HCT116 (cell line): ENCODE measurements around the gene CYSTM1. TPM values are rescaled to one million over a fixed set of nuclear protein-coding genes. Genes with fewer than 3 reads are reported as not detected.
A peak's percentile ranks its signal among the peaks of the same experiment; 100 is the strongest.

ENCODE experiments used
- ATAC-seq: fragments of 200-7000 bp; cut with Tn5 transposase; 2 replicates; pipeline ENCODE4 v1.9.1; 2020; ENCODE audit warnings: mild to moderate bottlenecking, moderate library complexity
- BruUV-seq: library from RNA; stranded (reverse); fragments of 400-500 nt; replicated peaks from 2 replicates; lab custom pipeline; 2021; lab: Mats Ljungman, UMichigan
- CTCF ChIA-PET: fragments of 300-600 bp; sonication (Branson Sonifier 250); formaldehyde crosslinking; loops from one replicate; lab custom pipeline; 2021; ENCODE audit warnings: antibody characterized with exemption; lab: Charles Lee
- POLR2A ChIA-PET: fragments of 300-600, 350-600 bp; sonication (Branson Sonifier 250); formaldehyde crosslinking; loops from one replicate; lab custom pipeline; 2021; ENCODE audit warnings: antibody characterized with exemption; lab: Charles Lee
- RAD21 ChIA-PET, 2 experiments: fragments of 300-600 bp; sonication (Branson Sonifier 250); formaldehyde crosslinking; loops; one replicate each; lab custom pipeline; 2023; ENCODE audit warnings: low total read pairs in 2 of 2; ENCODE audit not compliant: uncharacterized antibody in 2 of 2, unreplicated experiment in 2 of 2, low non-redundant PET in 1 of 2; lab: Charles Lee
- DNase-seq: peaks from one replicate; pipeline ENCODE4 v3.0.0-alpha.2; 2010; ENCODE audit warnings: low read depth, low spot score
- H2AFZ ChIP-seq: fragments of 200-600 bp; shearing (Covaris generic), sonication (generic); 2 replicates; pipeline ENCODE4 v1.6.1; 2017; ENCODE audit warnings: low read depth, mixed run types, mixed read lengths, antibody characterized with exemption, low read length; ENCODE audit not compliant: poor library complexity, severe bottlenecking
- H3K27ac ChIP-seq: 2 replicates; pipeline ENCODE4 v1.5.1; 2012; ENCODE audit warnings: low read depth, low read length
- H3K27me3 ChIP-seq: fragments of 200-600 bp; sonication (generic); 2 replicates; pipeline ENCODE4 v1.6.1; 2016; ENCODE audit warnings: mixed run types, low read length, mixed read lengths; ENCODE audit not compliant: insufficient read depth
- H3K36me3 ChIP-seq, 2 experiments: fragments of 200-500 bp in 1 of 2; fragments of 200-600 bp in 1 of 2; sonication (Bioruptor generic) in 1 of 2; sonication (generic) in 1 of 2; 2 replicates each; pipeline versions ENCODE4 v1.5.1 to v1.6.1; 2014 to 2016; ENCODE audit warnings: low read length in 2 of 2, inconsistent platforms in 1 of 2, mixed read lengths in 1 of 2, mixed run types in 1 of 2; ENCODE audit not compliant: insufficient read depth in 2 of 2, control insufficient read depth in 1 of 2
- H3K4me1 ChIP-seq, 2 experiments: fragments of 200-600 bp in 1 of 2; sonication (generic) in 1 of 2; 2 replicates each; pipeline versions ENCODE4 v1.5.1 to v1.6.1; 2012 to 2017; ENCODE audit warnings: low read length in 2 of 2, inconsistent platforms in 1 of 2, mild to moderate bottlenecking in 1 of 2, mixed read lengths in 1 of 2, mixed run types in 1 of 2, moderate library complexity in 1 of 2; ENCODE audit not compliant: insufficient read depth in 2 of 2, control insufficient read depth in 1 of 2
- H3K4me2 ChIP-seq: fragments of 200-600 bp; sonication (generic); 2 replicates; pipeline ENCODE4 v1.6.1; 2017; ENCODE audit warnings: mixed run types, low read length, mixed read lengths
- H3K4me3 ChIP-seq, 2 experiments: fragments of 200-600 bp in 1 of 2; sonication (generic) in 1 of 2; replicated peaks in 1 of 2; 2 replicates each; pipeline ENCODE4 v1.5.1; 2011 to 2016; ENCODE audit warnings: low read length in 2 of 2, control low read depth in 1 of 2, low read depth in 1 of 2, mild to moderate bottlenecking in 1 of 2, mixed read lengths in 1 of 2, mixed run types in 1 of 2
- H3K79me2 ChIP-seq: fragments of 200-600 bp; sonication (generic); 2 replicates; pipeline ENCODE4 v1.6.1; 2017; ENCODE audit warnings: mild to moderate bottlenecking, mixed run types, low read length, moderate library complexity, mixed read lengths; ENCODE audit not compliant: insufficient read depth
- H3K9ac ChIP-seq: fragments of 200-600 bp; sonication (generic); 2 replicates; pipeline ENCODE4 v1.6.1; 2016; ENCODE audit warnings: low read length, mixed read lengths
- H3K9me2 ChIP-seq: fragments of 200-600 bp; sonication (generic), shearing (Covaris generic); 2 replicates; pipeline ENCODE4 v1.6.1; 2017; ENCODE audit warnings: mixed run types, mild to moderate bottlenecking, moderate library complexity; ENCODE audit not compliant: insufficient read depth
- H3K9me3 ChIP-seq, 2 experiments: fragments of 200-500 bp in 1 of 2; fragments of 200-600 bp in 1 of 2; sonication (Bioruptor generic) in 1 of 2; sonication (generic) in 1 of 2; 2 replicates each; pipeline ENCODE4 v1.6.1; 2014 to 2017; ENCODE audit warnings: low read length in 2 of 2, mixed read lengths in 2 of 2, inconsistent platforms in 1 of 2, low read depth in 1 of 2, mild to moderate bottlenecking in 1 of 2, mixed run types in 1 of 2, moderate library complexity in 1 of 2; ENCODE audit not compliant: control insufficient read depth in 1 of 2, insufficient read depth in 1 of 2
- H4K20me1 ChIP-seq: fragments of 200-600 bp; sonication (generic), shearing (Covaris generic); 2 replicates; pipeline ENCODE4 v1.6.1; 2017; ENCODE audit warnings: mixed run types, mild to moderate bottlenecking, moderate library complexity; ENCODE audit not compliant: insufficient read depth
- CBX3 ChIP-seq: IDR thresholded peaks from 2 replicates; pipeline ENCODE4 v1.6.1; 2012; ENCODE audit warnings: low read depth
- CEBPB ChIP-seq: IDR thresholded peaks from 2 replicates; pipeline ENCODE4 v1.6.1; 2012; ENCODE audit warnings: low read depth
- ELF1 ChIP-seq: IDR thresholded peaks from 2 replicates; pipeline ENCODE4 v1.6.1; 2012; ENCODE audit warnings: low read depth, borderline replicate concordance
- EZH2 ChIP-seq: fragments of 200-600 bp; sonication (generic); IDR thresholded peaks from 2 replicates; pipeline ENCODE4 v1.6.1; 2017; ENCODE audit warnings: antibody characterized with exemption, mixed run types
- EZH2phosphoT487 ChIP-seq: fragments of 200-600 bp; IDR thresholded peaks from 2 replicates; pipeline ENCODE4 v1.6.1; 2018; ENCODE audit warnings: antibody characterized with exemption, borderline replicate concordance
- FOSL1 ChIP-seq: IDR thresholded peaks from 2 replicates; pipeline ENCODE4 v1.6.1; 2012; ENCODE audit warnings: low read depth
- JUND ChIP-seq: IDR thresholded peaks from 2 replicates; pipeline ENCODE4 v1.6.1; 2012
- POLR2A ChIP-seq: IDR thresholded peaks from 2 replicates; pipeline ENCODE4 v1.7.0; 2011; ENCODE audit warnings: borderline replicate concordance; ENCODE audit not compliant: insufficient read depth, insufficient read length; ENCODE audit errors: extremely low read depth
- RAD21 ChIP-seq: IDR thresholded peaks from 2 replicates; pipeline ENCODE4 v1.6.1; 2012; ENCODE audit warnings: low read depth, mild to moderate bottlenecking
- SIN3A ChIP-seq: IDR thresholded peaks from 2 replicates; pipeline ENCODE4 v1.6.1; 2012; ENCODE audit warnings: low read depth
- SP1 ChIP-seq: IDR thresholded peaks from 2 replicates; pipeline ENCODE4 v1.6.1; 2012; ENCODE audit warnings: low read depth
- SRF ChIP-seq: IDR thresholded peaks from 2 replicates; pipeline ENCODE4 v1.6.1; 2012; ENCODE audit warnings: low read depth
- TCF7L2 ChIP-seq: IDR thresholded peaks from 2 replicates; pipeline ENCODE4 v1.7.0; 2011; ENCODE audit warnings: borderline replicate concordance, inconsistent platforms; ENCODE audit not compliant: insufficient read depth, insufficient read length; ENCODE audit errors: extremely low read depth
- YY1 ChIP-seq: IDR thresholded peaks from 2 replicates; pipeline ENCODE4 v1.6.1; 2011; ENCODE audit warnings: low read length, low read depth, moderate library complexity, mild to moderate bottlenecking; ENCODE audit not compliant: insufficient replicate concordance; ENCODE audit errors: extremely low read depth
- ZFX ChIP-seq: fragments of 450-650 bp; IDR thresholded peaks from 2 replicates; pipeline ENCODE4 v1.6.1; 2017
- ZNF274 ChIP-seq: fragments of 200-500 bp; sonication (Bioruptor generic); IDR thresholded peaks from 2 replicates; pipeline ENCODE4 v1.6.1; 2014; ENCODE audit warnings: mild to moderate bottlenecking, low read depth, low read length, inconsistent platforms
- intact Hi-C: fragments of 100-400 bp; cut with micrococcal nuclease; formaldehyde crosslinking; loops from 2 replicates; pipeline ENCODE4 v1.10.0; 2022
- total RNA-seq: library from RNA; stranded (reverse); gene quantifications from one replicate; pipeline ENCODE4 v1.2.1, GENCODE V29; 2021; ENCODE audit not compliant: unreplicated experiment
- TF ChIP-seq, protein P1 (sequence below): IDR thresholded peaks from 2 replicates; pipeline ENCODE4 v1.6.1; 2012
- TF ChIP-seq, protein P2 (sequence below): IDR thresholded peaks from 2 replicates; pipeline ENCODE4 v1.6.1; 2012
- TF ChIP-seq, protein P3 (sequence below), 3 experiments: fragments of 200-600 bp in 1 of 3; sonication (generic) in 1 of 3; IDR thresholded peaks in 2 of 3; conservative IDR thresholded peaks in 1 of 3; 2 replicates each; pipeline ENCODE4 v1.5.1; 2012 to 2017; ENCODE audit warnings: low read depth in 2 of 3, low read length in 2 of 3, antibody characterized with exemption in 1 of 3, borderline replicate concordance in 1 of 3, control low read depth in 1 of 3, mild to moderate bottlenecking in 1 of 3, mixed read lengths in 1 of 3, mixed run types in 1 of 3, moderate library complexity in 1 of 3; ENCODE audit not compliant: insufficient read depth in 1 of 3

The CYSTM1 gene
- total RNA-seq, 1 experiment from 2014 or later, result 56.0 TPM

DNA sequence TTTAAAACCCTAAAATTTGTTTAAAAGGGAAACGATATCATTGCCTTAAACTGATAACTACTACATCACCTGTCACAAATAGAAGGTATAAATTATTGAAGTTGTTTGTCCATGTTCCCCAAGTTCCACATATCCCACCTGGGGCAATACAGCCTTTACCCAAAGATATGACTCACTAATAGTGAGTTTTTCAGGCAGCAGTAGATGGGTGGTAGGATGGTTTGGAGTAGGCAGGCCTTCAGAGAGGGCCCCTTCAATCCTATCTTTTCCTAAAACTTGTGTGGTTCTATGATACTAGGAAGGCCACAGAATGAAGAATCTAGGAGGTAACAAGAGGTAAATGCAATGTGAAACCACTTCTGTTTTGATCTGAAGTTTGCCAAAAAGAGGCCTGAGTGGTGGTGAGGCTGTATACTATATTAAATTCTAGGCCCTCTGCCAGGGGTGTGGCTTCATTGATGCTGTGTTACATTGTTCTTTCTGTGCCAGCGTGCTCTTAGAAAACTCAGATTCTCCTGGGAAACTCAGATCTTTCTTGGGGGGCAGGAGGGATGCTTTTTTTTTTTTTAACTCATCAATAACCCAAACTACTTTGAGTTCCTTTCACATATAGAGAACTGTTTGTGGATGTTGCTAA, 7.2 kb downstream of the CYSTM1 start:
- Histone ChIP-seq H2AFZ (no peak overlapping the region), H3K79me2 (peaks cover 72% of the 10 kb centered on the region), H3K4me2 (peak overlapping the region; percentile 35), H3K27ac (no peak overlapping the region; the same call in 1 of the 2 replicates), H3K9ac (no peak overlapping the region), H3K27me3 (no peaks in the 10 kb centered on the region), H3K4me1 (peaks cover 28 to 44% of the 10 kb centered on the region in 2 experiments), H3K36me3 (no peaks in the 10 kb centered on the region), H3K4me3 (no peak overlapping the region), H4K20me1 (no peaks in the 10 kb centered on the region), H3K9me3 (no peaks in the 10 kb centered on the region), H3K9me2 (0 out of 2 replicates have a peak, but pooled peaks cover 5% of the 10 kb centered on the region)
- BruUV-seq, result no TSS peak
- ATAC-seq (peak; percentile 54; the same call in 1 of the 2 replicates), DNase-seq (no peak)
- ChIA-PET POLR2A (no interaction called here), RAD21 (no interaction called here), CTCF (no interaction called here)
- intact Hi-C loops, result no loop called here
- TF ChIP-seq, protein P1, sequence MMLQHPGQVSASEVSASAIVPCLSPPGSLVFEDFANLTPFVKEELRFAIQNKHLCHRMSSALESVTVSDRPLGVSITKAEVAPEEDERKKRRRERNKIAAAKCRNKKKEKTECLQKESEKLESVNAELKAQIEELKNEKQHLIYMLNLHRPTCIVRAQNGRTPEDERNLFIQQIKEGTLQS, result no peak
- TF ChIP-seq ZNF274, result no peak
- TF ChIP-seq EZH2phosphoT487, result no peak
- TF ChIP-seq, protein P2, sequence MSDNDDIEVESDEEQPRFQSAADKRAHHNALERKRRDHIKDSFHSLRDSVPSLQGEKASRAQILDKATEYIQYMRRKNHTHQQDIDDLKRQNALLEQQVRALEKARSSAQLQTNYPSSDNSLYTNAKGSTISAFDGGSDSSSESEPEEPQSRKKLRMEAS, result no peak
- TF ChIP-seq TCF7L2, result no peak
- TF ChIP-seq JUND, result no peak
- TF ChIP-seq SIN3A, result no peak
- TF ChIP-seq YY1, result no peak
- TF ChIP-seq ELF1, result no peak
- TF ChIP-seq SRF, result no peak
- no peak for TF ChIP-seq POLR2A
- TF ChIP-seq, protein P3, sequence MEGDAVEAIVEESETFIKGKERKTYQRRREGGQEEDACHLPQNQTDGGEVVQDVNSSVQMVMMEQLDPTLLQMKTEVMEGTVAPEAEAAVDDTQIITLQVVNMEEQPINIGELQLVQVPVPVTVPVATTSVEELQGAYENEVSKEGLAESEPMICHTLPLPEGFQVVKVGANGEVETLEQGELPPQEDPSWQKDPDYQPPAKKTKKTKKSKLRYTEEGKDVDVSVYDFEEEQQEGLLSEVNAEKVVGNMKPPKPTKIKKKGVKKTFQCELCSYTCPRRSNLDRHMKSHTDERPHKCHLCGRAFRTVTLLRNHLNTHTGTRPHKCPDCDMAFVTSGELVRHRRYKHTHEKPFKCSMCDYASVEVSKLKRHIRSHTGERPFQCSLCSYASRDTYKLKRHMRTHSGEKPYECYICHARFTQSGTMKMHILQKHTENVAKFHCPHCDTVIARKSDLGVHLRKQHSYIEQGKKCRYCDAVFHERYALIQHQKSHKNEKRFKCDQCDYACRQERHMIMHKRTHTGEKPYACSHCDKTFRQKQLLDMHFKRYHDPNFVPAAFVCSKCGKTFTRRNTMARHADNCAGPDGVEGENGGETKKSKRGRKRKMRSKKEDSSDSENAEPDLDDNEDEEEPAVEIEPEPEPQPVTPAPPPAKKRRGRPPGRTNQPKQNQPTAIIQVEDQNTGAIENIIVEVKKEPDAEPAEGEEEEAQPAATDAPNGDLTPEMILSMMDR (IDR thresholded peaks at IDR 0.05 in 2 of 3, conservative IDR thresholded peaks at IDR 0.05 in 1 of 3; ENCODE audit: borderline replicate concordance in 1 of 3, insufficient read depth in 1 of 3, low read depth in 2 of 3, low read length in 2 of 3), result no peak
- TF ChIP-seq EZH2, result no peak
- TF ChIP-seq CEBPB, result no peak
- TF ChIP-seq FOSL1, result no peak
- no peak for TF ChIP-seq CBX3
- TF ChIP-seq RAD21, result no peak
- no peak for TF ChIP-seq ZFX
- TF ChIP-seq SP1, result no peak
